HepG2 (cell line): ENCODE results near the gene CEACAM21. TPM values are rescaled to one million over a fixed set of nuclear protein-coding genes. Genes with fewer than 3 reads are reported as not detected.

Experiments used
- ATAC-seq: fragments of 200-7000 bp; cut with Tn5 transposase; 3 replicates; pipeline ENCODE4 v1.9.1; 2020; ENCODE audit warnings: mild to moderate bottlenecking, moderate library complexity
- BruUV-seq: library from RNA; stranded (reverse); fragments of 400-500 nt; replicated peaks from 2 replicates; lab custom pipeline; 2021; lab: Mats Ljungman, UMichigan
- CTCF ChIA-PET: fragments of 300-600 bp; formaldehyde crosslinking; extraction: SDS; loops from one replicate; lab custom pipeline; 2021; ENCODE audit warnings: low total read pairs, inconsistent platforms, low intra/inter-chr PET ratio; lab: Yijun Ruan, JAX
- POLR2A ChIA-PET: fragments of 350-600 bp; sonication (Branson Sonifier 250); formaldehyde crosslinking; loops from one replicate; lab custom pipeline; 2020; ENCODE audit warnings: antibody characterized with exemption, inconsistent platforms; lab: Yijun Ruan, JAX
- DNase-seq: peaks from one replicate; pipeline ENCODE4 v3.0.0-alpha.2; 2015; ENCODE audit warnings: low spot score
- FAIRE-seq: peaks from 3 replicates; lab custom pipeline; 2011; peaks lifted over from hg19 to GRCh38; lab: Jason Lieb, UNC
- H2AFZ ChIP-seq: one replicate; pipeline ENCODE4 v1.6.1; 2011; ENCODE audit warnings: low read length, inconsistent platforms
- H3K27ac ChIP-seq: fragments of 300-600 bp; 3 replicates; pipeline ENCODE4 v1.8.0; 2011; ENCODE audit warnings: mixed run types, mild to moderate bottlenecking, mixed read lengths, low read length, inconsistent platforms; ENCODE audit not compliant: insufficient read depth; ENCODE audit errors: extremely low read length
- H3K27me3 ChIP-seq, 2 experiments: fragments of 200-600 bp in 1 of 2; 2 replicates in 1 of 2; 3 replicates in 1 of 2; pipeline versions ENCODE4 v1.6.0 to v1.8.0; 2011; ENCODE audit warnings: low read length in 2 of 2, mild to moderate bottlenecking in 2 of 2, moderate library complexity in 2 of 2, inconsistent platforms in 1 of 2; ENCODE audit not compliant: insufficient read depth in 2 of 2, control insufficient read depth in 1 of 2
- H3K36me3 ChIP-seq, 2 experiments: fragments of 200-600 bp in 1 of 2; replicated peaks in 1 of 2; 2 replicates in 1 of 2; 3 replicates in 1 of 2; pipeline versions ENCODE4 v1.5.1 to v1.8.0; 2011; ENCODE audit warnings: low read length in 2 of 2, inconsistent platforms in 1 of 2; ENCODE audit not compliant: insufficient read depth in 2 of 2, control insufficient read depth in 1 of 2
- H3K4me1 ChIP-seq: 2 replicates; pipeline ENCODE4 v1.5.1; 2012; ENCODE audit warnings: low read length, inconsistent platforms; ENCODE audit not compliant: insufficient read depth
- H3K4me2 ChIP-seq: 2 replicates; pipeline ENCODE4 v1.6.0; 2011; ENCODE audit warnings: low read depth, low read length, inconsistent platforms
- H3K4me3 ChIP-seq, 3 experiments: fragments of 200-600 bp in 1 of 3; sonication (generic), shearing (Covaris generic) in 1 of 3; replicated peaks in 1 of 3; 2 replicates each; pipeline ENCODE4 v1.5.1; 2011 to 2016; ENCODE audit warnings: low read length in 3 of 3, inconsistent platforms in 2 of 3, low read depth in 2 of 3, mild to moderate bottlenecking in 2 of 3, control low read depth in 1 of 3, mixed read lengths in 1 of 3; ENCODE audit not compliant: insufficient read depth in 1 of 3
- H3K79me2 ChIP-seq: one replicate; pipeline ENCODE4 v1.6.1; 2011; ENCODE audit warnings: low read length, inconsistent platforms; ENCODE audit not compliant: insufficient read depth
- H3K9ac ChIP-seq: 2 replicates; pipeline ENCODE4 v1.6.0; 2011; ENCODE audit warnings: mild to moderate bottlenecking, low read depth, low read length, inconsistent platforms; ENCODE audit not compliant: insufficient read depth
- H3K9me3 ChIP-seq: 2 replicates; pipeline ENCODE4 v1.5.1; 2012; ENCODE audit warnings: mild to moderate bottlenecking, low read length
- H4K20me1 ChIP-seq: 2 replicates; pipeline ENCODE4 v1.6.0; 2011; ENCODE audit warnings: inconsistent platforms, mild to moderate bottlenecking, low read length, moderate library complexity; ENCODE audit not compliant: insufficient read depth
- BRD4 ChIP-seq: sonication (generic); formaldehyde crosslinking; IDR thresholded peaks from 2 replicates; pipeline ENCODE4 v1.4.0; 2020; ENCODE audit warnings: missing genetic modification reagents
- FOSL1 ChIP-seq: sonication (generic); formaldehyde crosslinking; IDR thresholded peaks from 2 replicates; pipeline ENCODE4 v1.9.0; 2021; ENCODE audit warnings: missing genetic modification reagents, borderline replicate concordance
- NAIF1 ChIP-seq: sonication (generic); formaldehyde crosslinking; IDR thresholded peaks from 2 replicates; pipeline ENCODE4 v1.5.0; 2020; ENCODE audit warnings: mild to moderate bottlenecking, missing genetic modification reagents, borderline replicate concordance
- NFRKB ChIP-seq: fragments of 450-650 bp; IDR thresholded peaks from 2 replicates; pipeline ENCODE4 v1.6.1; 2017
- POLR2A ChIP-seq, 2 experiments: IDR thresholded peaks; 2 replicates each; pipeline ENCODE4 v1.6.1; 2011; ENCODE audit warnings: low read depth in 2 of 2, low read length in 2 of 2, mild to moderate bottlenecking in 1 of 2, moderate library complexity in 1 of 2; ENCODE audit not compliant: insufficient read depth in 1 of 2
- SP2 ChIP-seq: sonication (generic); formaldehyde crosslinking; IDR thresholded peaks from 2 replicates; pipeline ENCODE4 v1.5.1; 2020; ENCODE audit warnings: mild to moderate bottlenecking, missing genetic modification reagents
- SPEN ChIP-seq: sonication (generic); formaldehyde crosslinking; IDR thresholded peaks from 2 replicates; pipeline ENCODE4 v1.5.1; 2020; ENCODE audit warnings: low read depth, mild to moderate bottlenecking, missing genetic modification reagents
- ZNF556 ChIP-seq: sonication (generic); formaldehyde crosslinking; IDR thresholded peaks from 2 replicates; pipeline ENCODE4 v1.4.0; 2020; ENCODE audit warnings: mild to moderate bottlenecking, missing genetic modification reagents, borderline replicate concordance
- ZNF598 ChIP-seq: sonication (generic); formaldehyde crosslinking; IDR thresholded peaks from 2 replicates; pipeline ENCODE4 v1.5.1; 2020; ENCODE audit warnings: mild to moderate bottlenecking, missing genetic modification reagents, borderline replicate concordance
- ZNF781 ChIP-seq: sonication (generic); formaldehyde crosslinking; IDR thresholded peaks from 2 replicates; pipeline ENCODE4 v1.5.1; 2020; ENCODE audit warnings: borderline replicate concordance, mild to moderate bottlenecking, missing genetic modification reagents; ENCODE audit errors: not compliant biosample characterization
- ZNF790 ChIP-seq: sonication (generic); formaldehyde crosslinking; IDR thresholded peaks from 2 replicates; pipeline ENCODE4 v1.8.0; 2022; ENCODE audit warnings: missing genetic modification reagents, mild to moderate bottlenecking, borderline replicate concordance
- WGBS: methylation state at CpG from one replicate; pipeline ENCODE4 v1.1.6; 2017; ENCODE audit warnings: low lambda C conversion rate; 5-methylcytosine and 5-hydroxymethylcytosine counted together
- in situ Hi-C: cut with HindIII; loops from 2 replicates; pipeline ENCODE4 v1.10.0; 2017; ENCODE audit warnings: low pct_unique_long_range_greater_than_20kb; ENCODE audit not compliant: extremely low pct_ligation_motif_present
- intact Hi-C: fragments of 100-400 bp; cut with micrococcal nuclease; formaldehyde crosslinking; loops from one replicate; pipeline ENCODE4 v1.10.0; 2022; ENCODE audit not compliant: unreplicated experiment
- polyA plus RNA-seq, 8 experiments: library from polyadenylated mRNA; depleted of rRNA in 3 of 8; stranded (reverse) in 7 of 8; unstranded in 1 of 8; fragments of >200 nt; fragmentation: Illumina TruSeq in 4 of 8; extraction: Trizol in 4 of 8; gene quantifications; 2 replicates each; pipeline versions ENCODE4 v1.2.1 to v1.2.3, GENCODE V29; 2011 to 2016; ENCODE audit warnings: low read depth in 4 of 8, missing spikeins in 1 of 8, mixed read lengths in 1 of 8; ENCODE audit not compliant: insufficient read depth in 1 of 8
- total RNA-seq, 5 experiments: library from RNA; depleted of rRNA; stranded (reverse); fragments of >200 nt; fragmentation: Illumina TruSeq; extraction: Trizol; gene quantifications; 2 replicates each; pipeline ENCODE4 v1.2.3, GENCODE V29; 2016; ENCODE audit warnings: low read depth in 1 of 5
- TF ChIP-seq, protein P1 (sequence below): sonication (generic); formaldehyde crosslinking; IDR thresholded peaks from 2 replicates; pipeline ENCODE4 v1.4.0; 2020; ENCODE audit warnings: missing genetic modification reagents, mild to moderate bottlenecking, borderline replicate concordance
- TF ChIP-seq, protein P2 (sequence below): sonication (generic); formaldehyde crosslinking; IDR thresholded peaks from 2 replicates; pipeline ENCODE4 v1.5.0; 2020; ENCODE audit warnings: mild to moderate bottlenecking, missing genetic modification reagents
- TF ChIP-seq, protein P3 (sequence below): sonication (generic); formaldehyde crosslinking; conservative IDR thresholded peaks from 2 replicates; pipeline ENCODE4 v1.8.1; 2023; ENCODE audit warnings: missing genetic modification reagents

Gene CEACAM21
- total and polyA plus RNA-seq, 2 of the 13 experiments (the other 11 are each of a cell fraction or from before 2014, with no cell fraction given) = 0.05 TPM; not detected in 1

DNA sequence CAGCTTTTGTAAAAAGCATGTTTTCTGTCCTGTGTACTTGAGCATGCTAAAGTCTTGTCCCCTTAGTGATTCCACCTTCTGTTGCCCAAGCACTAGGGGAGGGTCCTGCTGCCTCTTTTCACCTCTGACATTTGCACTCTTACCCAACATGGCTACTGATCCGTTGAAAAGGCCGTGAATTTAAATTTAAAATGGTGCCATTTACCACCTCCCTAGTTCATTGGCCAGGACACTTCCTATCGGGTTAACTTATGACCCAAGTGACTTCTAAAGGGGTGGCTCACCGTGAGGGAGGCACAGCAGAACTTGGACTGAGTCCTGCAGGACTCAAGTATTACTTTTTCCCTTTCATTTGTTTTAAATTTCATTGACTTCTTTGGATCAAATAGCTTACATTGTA lies 33.3 kb upstream of the CEACAM21 start:
- H3K4me3 ChIP-seq = no peak overlapping the region
- intact Hi-C loops (no loop called here), in situ Hi-C loops (no loop called here)
- no peaks in the 10 kb centered on the region for H3K79me2 ChIP-seq
- no peaks in the 10 kb centered on the region for H4K20me1 ChIP-seq
- no peaks in the 10 kb centered on the region for H3K36me3 ChIP-seq
- no peak overlapping the region for H3K9ac ChIP-seq
- H3K27me3 ChIP-seq = peaks cover 1 to 25% of the 10 kb centered on the region in 2 experiments; a peak in 3 of 5 replicates
- BruUV-seq = no TSS peak
- H3K4me2 ChIP-seq = no peak overlapping the region
- no peak overlapping the region for H2AFZ ChIP-seq
- POLR2A ChIA-PET = no interaction called here
- FAIRE-seq (no peak), DNase-seq (no peak), ATAC-seq (no peak)
- CTCF ChIA-PET = no interaction called here
- H3K9me3 ChIP-seq = no peaks in the 10 kb centered on the region
- no peaks in the 10 kb centered on the region for H3K4me1 ChIP-seq
- 17% methylated on average over 4 of the region's 4 CpGs for WGBS
- no peak overlapping the region for H3K27ac ChIP-seq
- TF ChIP-seq NAIF1 (CRISPR knock-in tag) = no peak
- TF ChIP-seq, protein P1, sequence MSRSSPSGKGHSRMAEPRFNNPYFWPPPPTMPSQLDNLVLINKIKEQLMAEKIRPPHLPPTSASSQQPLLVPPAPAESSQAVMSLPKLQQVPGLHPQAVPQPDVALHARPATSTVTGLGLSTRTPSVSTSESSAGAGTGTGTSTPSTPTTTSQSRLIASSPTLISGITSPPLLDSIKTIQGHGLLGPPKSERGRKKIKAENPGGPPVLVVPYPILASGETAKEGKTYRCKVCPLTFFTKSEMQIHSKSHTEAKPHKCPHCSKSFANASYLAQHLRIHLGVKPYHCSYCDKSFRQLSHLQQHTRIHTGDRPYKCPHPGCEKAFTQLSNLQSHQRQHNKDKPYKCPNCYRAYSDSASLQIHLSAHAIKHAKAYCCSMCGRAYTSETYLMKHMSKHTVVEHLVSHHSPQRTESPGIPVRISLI = no peak
- TF ChIP-seq ZNF598 = no peak
- TF ChIP-seq, protein P2, sequence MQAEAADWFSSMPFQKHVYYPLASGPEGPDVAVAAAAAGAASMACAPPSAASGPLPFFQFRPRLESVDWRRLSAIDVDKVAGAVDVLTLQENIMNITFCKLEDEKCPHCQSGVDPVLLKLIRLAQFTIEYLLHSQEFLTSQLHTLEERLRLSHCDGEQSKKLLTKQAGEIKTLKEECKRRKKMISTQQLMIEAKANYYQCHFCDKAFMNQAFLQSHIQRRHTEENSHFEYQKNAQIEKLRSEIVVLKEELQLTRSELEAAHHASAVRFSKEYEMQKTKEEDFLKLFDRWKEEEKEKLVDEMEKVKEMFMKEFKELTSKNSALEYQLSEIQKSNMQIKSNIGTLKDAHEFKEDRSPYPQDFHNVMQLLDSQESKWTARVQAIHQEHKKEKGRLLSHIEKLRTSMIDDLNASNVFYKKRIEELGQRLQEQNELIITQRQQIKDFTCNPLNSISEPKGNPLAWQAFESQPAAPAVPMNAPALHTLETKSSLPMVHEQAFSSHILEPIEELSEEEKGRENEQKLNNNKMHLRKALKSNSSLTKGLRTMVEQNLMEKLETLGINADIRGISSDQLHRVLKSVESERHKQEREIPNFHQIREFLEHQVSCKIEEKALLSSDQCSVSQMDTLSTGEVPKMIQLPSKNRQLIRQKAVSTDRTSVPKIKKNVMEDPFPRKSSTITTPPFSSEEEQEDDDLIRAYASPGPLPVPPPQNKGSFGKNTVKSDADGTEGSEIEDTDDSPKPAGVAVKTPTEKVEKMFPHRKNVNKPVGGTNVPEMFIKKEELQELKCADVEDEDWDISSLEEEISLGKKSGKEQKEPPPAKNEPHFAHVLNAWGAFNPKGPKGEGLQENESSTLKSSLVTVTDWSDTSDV (CRISPR knock-in tag) = no peak
- no peak for TF ChIP-seq SP2
- no peak for TF ChIP-seq ZNF790 (CRISPR knock-in tag)
- no peak for TF ChIP-seq BRD4
- TF ChIP-seq ZNF556 (CRISPR knock-in tag) = no peak
- no peak for TF ChIP-seq SPEN (CRISPR knock-in tag)
- TF ChIP-seq NFRKB = no peak
- no peak for TF ChIP-seq ZNF781 (CRISPR knock-in tag)
- no peak for TF ChIP-seq POLR2A (IDR thresholded peaks at IDR 0.05; ENCODE audit: insufficient read depth in 1 of 2, low read depth in 2 of 2, low read length in 2 of 2)
- TF ChIP-seq, protein P3, sequence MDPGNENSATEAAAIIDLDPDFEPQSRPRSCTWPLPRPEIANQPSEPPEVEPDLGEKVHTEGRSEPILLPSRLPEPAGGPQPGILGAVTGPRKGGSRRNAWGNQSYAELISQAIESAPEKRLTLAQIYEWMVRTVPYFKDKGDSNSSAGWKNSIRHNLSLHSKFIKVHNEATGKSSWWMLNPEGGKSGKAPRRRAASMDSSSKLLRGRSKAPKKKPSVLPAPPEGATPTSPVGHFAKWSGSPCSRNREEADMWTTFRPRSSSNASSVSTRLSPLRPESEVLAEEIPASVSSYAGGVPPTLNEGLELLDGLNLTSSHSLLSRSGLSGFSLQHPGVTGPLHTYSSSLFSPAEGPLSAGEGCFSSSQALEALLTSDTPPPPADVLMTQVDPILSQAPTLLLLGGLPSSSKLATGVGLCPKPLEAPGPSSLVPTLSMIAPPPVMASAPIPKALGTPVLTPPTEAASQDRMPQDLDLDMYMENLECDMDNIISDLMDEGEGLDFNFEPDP (CRISPR knock-in tag) = no peak
- TF ChIP-seq FOSL1 = no peak
